Measurements from ENCODE around the gene NUDT14. TPM values are rescaled to one million over a fixed set of nuclear protein-coding genes. Genes with fewer than 3 reads are reported as not detected.

Gene NUDT14
- total RNA-seq, 2 donors from 2014 or later, result 32.9 to 36.5 TPM

DNA sequence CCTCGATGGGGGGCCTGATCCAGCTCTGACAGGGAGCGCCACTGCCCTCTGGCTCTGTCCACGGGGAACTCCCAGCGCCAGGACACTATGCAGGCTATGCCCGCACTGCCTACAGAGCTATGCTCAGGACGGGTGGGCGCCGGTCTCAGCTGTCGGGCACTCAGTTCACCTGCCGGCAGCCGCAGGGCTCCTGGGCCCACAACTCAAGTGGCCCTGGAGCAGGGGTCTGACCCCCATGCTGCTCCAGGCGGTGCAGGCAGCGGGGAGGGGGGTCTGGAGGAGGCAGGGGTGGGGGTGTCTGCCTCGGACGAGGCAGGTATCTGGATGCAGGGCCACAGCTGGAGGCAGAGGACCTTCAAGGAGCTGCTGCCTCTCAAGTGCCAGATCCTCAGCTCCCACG lies 28.5 kb upstream of the NUDT14 start:
- Histone ChIP-seq H3K27ac (no peak overlapping the region), H3K27me3 (replicated peaks; ENCODE audit: insufficient read depth) (no peaks in the 10 kb centered on the region), H3K9me3 (no peaks in the 10 kb centered on the region), H3K4me3 (no peak overlapping the region), H3K4me1 (replicated peaks) (no peaks in the 10 kb centered on the region), H3K36me3 (no peaks in the 10 kb centered on the region)
- TF ChIP-seq POLR2AphosphoS5 (IDR thresholded peaks at IDR 0.05) (no peak), POLR2A (IDR thresholded peaks at IDR 0.05) (no peak)
- TF ChIP-seq, protein P1, sequence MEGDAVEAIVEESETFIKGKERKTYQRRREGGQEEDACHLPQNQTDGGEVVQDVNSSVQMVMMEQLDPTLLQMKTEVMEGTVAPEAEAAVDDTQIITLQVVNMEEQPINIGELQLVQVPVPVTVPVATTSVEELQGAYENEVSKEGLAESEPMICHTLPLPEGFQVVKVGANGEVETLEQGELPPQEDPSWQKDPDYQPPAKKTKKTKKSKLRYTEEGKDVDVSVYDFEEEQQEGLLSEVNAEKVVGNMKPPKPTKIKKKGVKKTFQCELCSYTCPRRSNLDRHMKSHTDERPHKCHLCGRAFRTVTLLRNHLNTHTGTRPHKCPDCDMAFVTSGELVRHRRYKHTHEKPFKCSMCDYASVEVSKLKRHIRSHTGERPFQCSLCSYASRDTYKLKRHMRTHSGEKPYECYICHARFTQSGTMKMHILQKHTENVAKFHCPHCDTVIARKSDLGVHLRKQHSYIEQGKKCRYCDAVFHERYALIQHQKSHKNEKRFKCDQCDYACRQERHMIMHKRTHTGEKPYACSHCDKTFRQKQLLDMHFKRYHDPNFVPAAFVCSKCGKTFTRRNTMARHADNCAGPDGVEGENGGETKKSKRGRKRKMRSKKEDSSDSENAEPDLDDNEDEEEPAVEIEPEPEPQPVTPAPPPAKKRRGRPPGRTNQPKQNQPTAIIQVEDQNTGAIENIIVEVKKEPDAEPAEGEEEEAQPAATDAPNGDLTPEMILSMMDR (IDR thresholded peaks at IDR 0.05), result no peak
- 97% methylated on average over 11 of the region's 16 CpGs for WGBS
- intact Hi-C loops (cut with DNase I), result loop anchor here (10.0 kb wide), 1 partner anchor 115 kb away; no protein-coding TSS in a partner anchor
- DNase-seq (ENCODE audit: low spot score), result no peak

- Histone ChIP-seq H3K9me3 (no peaks in the 10 kb centered on the region), H3K4me1 (replicated peaks) (no peaks in the 10 kb centered on the region), H3K27ac (no peak overlapping the region), H3K36me3 (no peaks in the 10 kb centered on the region), H3K27me3 (replicated peaks; ENCODE audit: insufficient read depth) (no peaks in the 10 kb centered on the region), H3K4me3 (no peak overlapping the region)
- DNase-seq (ENCODE audit: low spot score), result no peak
- intact Hi-C loops (cut with DNase I), result loop anchor here (10.0 kb wide), 1 partner anchor 114 kb away; no protein-coding TSS in a partner anchor
- WGBS, result 84% methylated on average over 8 of the region's 8 CpGs
- TF ChIP-seq POLR2AphosphoS5 (IDR thresholded peaks at IDR 0.05) (no peak), POLR2A (IDR thresholded peaks at IDR 0.05) (no peak)
- TF ChIP-seq, protein P1 (IDR thresholded peaks at IDR 0.05), result no peak
Observed at GRCh38 chr14:105209091-105209490, 28.0 kb upstream of the NUDT14 start.

GRCh38 chr14:105208738-105209075 lies 27.6 kb upstream of the NUDT14 start:
- WGBS, result 90% methylated on average over 11 of the region's 12 CpGs
- no peaks in the 10 kb centered on the region for H3K9me3 ChIP-seq
- no peaks in the 10 kb centered on the region for H3K27me3 ChIP-seq (replicated peaks; ENCODE audit: insufficient read depth)
- no peak overlapping the region for H3K4me3 ChIP-seq
- no peaks in the 10 kb centered on the region for H3K4me1 ChIP-seq (replicated peaks)
- H3K27ac ChIP-seq, result no peak overlapping the region
- DNase-seq (ENCODE audit: low spot score), result no peak
- no peaks in the 10 kb centered on the region for H3K36me3 ChIP-seq
- TF ChIP-seq POLR2A (IDR thresholded peaks at IDR 0.05) (no peak), POLR2AphosphoS5 (IDR thresholded peaks at IDR 0.05) (no peak)
- TF ChIP-seq, protein P1 (IDR thresholded peaks at IDR 0.05), result no peak
- intact Hi-C loops (cut with DNase I), result loop anchor here (10.0 kb wide), 1 partner anchor 114 kb away; no protein-coding TSS in a partner anchor

DNA sequence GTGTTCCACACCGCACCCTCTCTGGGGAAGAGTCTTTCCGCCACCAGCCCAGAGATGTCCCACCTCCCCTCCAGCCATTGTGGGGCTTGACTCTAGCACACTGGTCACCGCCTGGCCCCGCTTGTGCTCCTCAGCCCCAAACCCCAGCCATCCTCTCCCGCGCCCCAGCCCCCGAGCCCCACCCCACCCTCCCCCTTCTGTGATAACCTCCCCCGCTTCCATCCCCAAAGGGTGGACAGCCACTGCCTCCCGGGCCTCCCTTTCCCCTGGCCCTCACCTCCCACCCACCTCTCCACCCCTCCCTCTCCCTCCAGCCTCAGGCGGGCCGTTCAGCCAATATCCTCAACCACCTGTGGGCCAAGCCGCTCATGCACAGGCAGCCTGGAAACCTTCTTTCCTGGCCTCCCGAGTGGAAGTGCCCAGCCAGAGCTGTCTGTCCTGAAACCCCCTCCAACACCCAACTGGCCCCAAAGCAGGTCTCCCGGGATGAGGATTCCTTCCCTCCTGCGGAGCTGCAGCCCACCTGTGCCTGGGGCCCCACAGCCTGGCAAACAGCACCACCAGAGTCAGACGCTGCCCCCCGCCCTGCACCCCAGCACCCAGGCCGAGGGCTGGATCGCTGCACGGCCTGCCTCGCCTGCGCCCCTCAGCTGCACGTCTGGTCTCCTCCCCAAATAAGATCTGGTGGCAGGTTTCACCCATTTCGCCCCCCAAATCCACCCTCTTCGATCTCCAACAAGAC lies 27.1 kb upstream of the NUDT14 start:
- TF ChIP-seq POLR2A (IDR thresholded peaks at IDR 0.05), result no peak
- TF ChIP-seq, protein P1 (IDR thresholded peaks at IDR 0.05), result no peak
- 90% methylated on average over 25 of the region's 25 CpGs for WGBS
- H3K4me3 ChIP-seq, result no peak overlapping the region
- DNase-seq (ENCODE audit: low spot score), result no peak
- no peaks in the 10 kb centered on the region for H3K4me1 ChIP-seq (replicated peaks)
- H3K27ac ChIP-seq, result no peak overlapping the region
- no peaks in the 10 kb centered on the region for H3K9me3 ChIP-seq
- H3K36me3 ChIP-seq, result no peaks in the 10 kb centered on the region
- intact Hi-C loops (cut with DNase I), result loop anchor here (10.0 kb wide), 1 partner anchor 113 kb away; no protein-coding TSS in a partner anchor
- H3K27me3 ChIP-seq (replicated peaks; ENCODE audit: insufficient read depth), result no peaks in the 10 kb centered on the region

DNA sequence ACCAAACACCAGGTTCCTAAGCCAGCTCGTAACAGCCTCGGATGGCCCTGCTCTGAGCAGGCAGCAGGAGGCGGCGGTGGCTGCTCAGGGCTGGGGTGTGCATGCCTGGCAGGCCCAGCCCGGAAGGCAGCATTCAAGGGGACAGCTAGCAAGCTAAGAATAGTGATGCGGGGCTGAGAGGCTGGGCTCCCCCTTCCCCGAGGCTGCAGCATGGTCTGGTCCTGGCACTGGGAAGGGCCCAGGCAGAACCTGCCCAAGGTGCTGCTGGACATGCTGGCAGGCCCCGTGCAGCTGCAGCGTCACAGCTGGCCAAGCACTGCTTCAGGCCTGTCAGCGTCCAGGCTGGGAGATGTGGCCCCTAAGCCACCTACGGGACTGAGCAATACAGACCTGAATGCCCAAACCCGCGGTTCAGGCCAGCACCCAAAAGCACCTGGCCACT lies 26.4 kb upstream of the NUDT14 start:
- Histone ChIP-seq H3K9me3 (no peaks in the 10 kb centered on the region), H3K4me1 (replicated peaks) (no peaks in the 10 kb centered on the region), H3K27ac (no peak overlapping the region), H3K27me3 (replicated peaks; ENCODE audit: insufficient read depth) (no peaks in the 10 kb centered on the region), H3K36me3 (no peaks in the 10 kb centered on the region), H3K4me3 (no peak overlapping the region)
- DNase-seq (ENCODE audit: low spot score), result no peak
- intact Hi-C loops (cut with DNase I), result loop anchor here (10.0 kb wide), 1 partner anchor 113 kb away; no protein-coding TSS in a partner anchor
- WGBS, result 81% methylated on average over 9 of the region's 13 CpGs
- TF ChIP-seq POLR2A (IDR thresholded peaks at IDR 0.05) (no peak), POLR2AphosphoS5 (IDR thresholded peaks at IDR 0.05) (no peak)
- TF ChIP-seq, protein P1 (IDR thresholded peaks at IDR 0.05), result no peak

Measured in prostate gland (tissue), 2 donors.